ENCODE results near the gene BTBD19.
"Not testable (repeated sequence)": the region's sequence is repeated elsewhere in the genome, so short reads cannot be mapped to it uniquely, and the experiment has no call there.

The BTBD19 gene

DNA sequence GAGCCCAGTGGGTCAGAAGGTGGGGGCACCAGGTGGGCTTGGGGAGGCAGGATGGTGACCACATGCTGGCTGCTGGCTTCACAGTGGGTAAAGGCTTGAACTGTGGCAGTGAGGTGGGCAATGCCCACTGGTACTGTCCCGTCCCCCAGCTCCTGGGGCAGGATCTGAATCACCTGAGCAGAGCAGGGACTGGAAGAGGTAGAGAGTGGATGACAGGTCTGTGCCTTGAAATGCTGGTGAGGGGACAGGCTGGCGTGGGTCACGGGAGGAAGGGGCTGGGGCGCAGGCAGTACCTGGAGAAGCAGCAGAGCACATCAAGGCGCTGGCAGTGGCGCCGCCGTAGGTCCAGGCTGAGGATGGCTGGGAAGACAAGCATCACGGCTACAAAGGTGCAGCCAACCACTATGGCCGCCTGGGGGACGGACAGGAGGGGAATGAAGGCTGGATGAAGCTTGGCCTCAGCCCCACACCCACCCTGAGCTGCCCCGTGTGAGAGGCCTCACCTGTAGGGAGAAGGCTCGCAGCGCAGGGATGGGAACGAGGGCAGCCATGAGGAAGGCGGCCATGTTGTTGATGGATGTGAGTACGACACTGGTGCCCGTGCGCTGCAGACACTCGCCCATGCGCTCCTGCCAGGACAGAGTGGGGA is 19.8 kb downstream of the BTBD19 start:
- no peak for DNase-seq (ENCODE audit: low read depth)

DNA sequence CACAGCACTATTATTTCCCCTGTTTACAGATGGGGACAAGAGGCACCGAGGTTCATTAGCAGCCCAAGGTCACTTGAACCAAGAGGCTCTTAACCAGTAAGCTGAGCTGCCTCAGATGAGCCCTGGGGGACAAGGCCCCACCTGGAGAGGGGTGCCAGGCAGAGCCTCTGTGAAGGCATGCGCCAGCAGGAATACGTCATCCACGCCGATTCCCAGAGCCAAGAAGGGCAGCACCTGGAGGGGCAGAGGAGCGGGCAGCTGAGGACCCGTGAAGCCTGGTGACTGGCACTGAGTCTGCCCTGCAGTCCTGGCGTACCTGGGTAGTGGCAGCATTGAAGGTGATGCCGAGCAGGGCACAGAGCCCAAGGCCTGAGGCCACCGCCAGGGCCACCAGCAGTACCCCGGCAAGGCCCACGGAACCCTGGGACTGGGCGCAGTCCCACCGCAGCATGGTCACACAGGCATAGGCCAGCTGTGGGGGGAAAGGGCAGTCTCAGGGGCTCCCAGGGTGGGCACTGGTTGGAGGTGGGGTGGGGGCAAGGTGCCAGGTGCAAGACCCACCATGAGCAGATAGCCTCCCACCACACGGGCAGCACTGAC is 20.6 kb downstream of the BTBD19 start:
- no peak for DNase-seq (ENCODE audit: low read depth)

DNA sequence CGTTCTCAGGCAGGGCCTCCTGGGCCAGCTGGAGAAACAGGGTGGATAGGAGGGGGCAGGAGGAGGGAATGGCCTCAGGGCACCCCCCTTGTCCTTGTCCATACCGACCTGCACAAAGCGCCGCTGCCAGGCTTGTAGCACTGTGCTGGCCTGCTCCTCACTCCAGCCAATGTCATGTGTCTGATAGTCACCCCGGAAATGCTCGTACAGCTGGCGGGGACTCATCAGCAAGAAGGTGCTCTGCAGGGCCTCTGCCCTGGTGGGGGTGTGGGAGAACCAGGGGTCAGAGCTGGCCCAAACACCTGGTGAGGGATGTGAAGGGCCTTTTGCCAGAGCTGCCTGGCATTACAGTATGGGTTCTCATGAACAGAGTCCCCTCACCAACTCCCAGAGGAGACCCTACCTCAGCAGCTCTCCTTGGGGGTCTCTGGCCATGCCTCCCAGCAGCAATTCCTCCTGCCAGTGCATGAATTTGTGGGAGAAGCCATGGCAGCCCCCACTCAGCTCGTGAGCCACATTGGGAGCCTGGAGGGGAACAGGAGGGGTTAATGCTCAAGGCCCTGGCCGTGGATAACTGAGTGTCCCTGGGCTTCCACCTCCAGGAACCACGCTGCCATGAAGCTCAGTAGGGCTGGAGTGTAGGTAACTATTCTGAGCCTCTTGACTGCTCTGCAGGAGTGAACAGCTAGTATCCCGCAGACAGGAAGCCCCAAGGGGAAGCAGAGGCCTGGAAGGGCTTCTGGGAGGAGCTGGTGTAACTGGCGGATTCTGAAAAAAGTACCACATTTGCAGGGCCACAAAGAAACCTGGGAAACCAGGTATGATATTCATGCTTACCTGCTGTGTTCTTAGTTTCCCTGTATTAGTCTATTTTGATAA is 21.4 kb downstream of the BTBD19 start:
- no peak for DNase-seq (ENCODE audit: low read depth)

DNA sequence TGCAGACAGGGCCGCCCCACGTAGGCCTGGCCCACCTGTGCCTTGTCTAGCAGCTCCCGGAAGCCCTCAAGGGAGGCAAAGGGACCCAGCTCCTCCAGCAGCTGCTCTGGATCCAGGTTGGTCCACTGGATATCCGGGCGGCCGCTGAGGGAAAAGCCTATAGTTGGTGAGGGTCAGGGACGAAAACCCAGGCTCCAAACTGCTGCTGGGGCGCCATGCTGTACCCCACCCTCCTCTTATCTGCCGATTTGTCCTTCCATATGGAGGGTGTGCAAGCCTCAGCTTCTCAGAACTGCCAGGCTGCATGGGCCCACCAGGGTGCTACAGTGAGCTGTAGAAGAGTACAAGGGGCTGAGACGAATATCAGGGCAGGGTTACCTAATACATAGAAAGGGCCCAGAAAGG is 22.6 kb downstream of the BTBD19 start:
- no peak for DNase-seq (ENCODE audit: low read depth)

DNA sequence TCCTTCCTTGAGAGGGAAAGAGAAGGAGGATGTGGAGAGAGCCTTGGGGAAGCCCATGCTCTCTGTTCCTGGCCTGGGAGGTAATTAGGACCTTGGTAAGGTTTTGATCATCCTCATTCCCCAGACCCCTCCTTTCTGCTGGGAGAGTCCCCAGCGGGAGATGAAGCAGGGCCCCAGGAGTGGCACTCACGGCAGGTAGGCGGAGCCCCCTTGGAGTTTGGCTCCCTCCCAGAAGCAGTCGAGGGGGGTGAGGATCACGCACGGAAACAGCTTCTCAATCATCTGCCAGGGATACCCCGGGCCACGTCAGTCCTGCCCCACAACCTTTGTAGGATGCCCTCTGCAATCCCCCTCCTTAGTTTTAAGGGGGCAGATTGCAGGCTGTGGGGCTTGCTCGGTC is 23.2 kb downstream of the BTBD19 start:
- no peak for DNase-seq (ENCODE audit: low read depth)

DNA sequence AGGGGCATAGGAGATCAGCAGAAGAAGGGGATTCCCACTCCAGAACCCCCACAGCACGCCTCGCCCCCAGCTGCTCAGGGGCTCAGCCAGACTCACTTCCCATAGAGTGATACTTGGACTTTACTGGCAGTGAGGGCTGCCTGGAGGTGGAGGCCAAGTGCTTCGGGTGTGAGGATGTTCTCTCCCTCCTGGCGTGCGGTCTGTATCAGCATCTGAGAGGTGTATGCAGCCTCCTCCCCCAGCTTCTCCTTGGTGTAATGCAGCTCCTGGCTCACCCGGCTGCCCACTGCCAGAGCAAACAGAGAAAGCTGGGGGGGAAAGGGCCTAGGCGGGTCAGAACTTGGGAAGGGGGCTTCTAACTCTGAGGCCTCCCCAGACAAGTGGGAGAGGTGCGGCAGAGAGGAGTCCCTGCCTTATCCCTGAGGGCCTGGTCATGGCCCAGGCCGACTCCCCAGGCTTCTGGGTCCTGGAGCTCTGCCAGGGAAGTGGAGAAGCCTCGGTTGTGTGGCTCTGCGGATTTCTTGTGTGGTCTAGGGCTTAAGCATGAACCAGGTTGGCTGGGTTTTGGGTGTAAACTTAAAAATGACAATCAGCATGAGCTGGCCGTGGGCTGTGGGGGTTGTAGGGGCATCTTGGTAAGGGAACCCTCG is 23.9 kb downstream of the BTBD19 start:
- DNase-seq (ENCODE audit: low read depth), result no peak

DNA sequence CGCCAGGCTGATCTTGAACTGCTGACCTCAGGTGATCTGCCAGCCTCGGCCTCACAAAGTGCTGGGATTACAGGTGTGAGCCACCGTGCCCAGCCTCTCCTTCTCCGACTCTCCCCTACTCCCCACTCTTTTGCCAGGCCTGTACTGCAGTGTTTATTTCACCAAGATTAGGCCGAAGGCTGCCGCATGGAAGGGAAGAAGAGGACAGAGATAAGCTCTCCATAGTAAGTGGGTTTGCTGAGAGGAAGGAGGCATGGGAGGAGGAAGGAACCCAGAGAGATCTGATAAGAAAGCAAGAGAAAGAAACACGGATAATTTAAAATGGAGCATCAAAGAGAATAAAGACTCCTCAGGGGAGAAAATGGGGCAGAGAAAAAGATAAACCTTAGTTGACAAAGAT is 26.0 kb downstream of the BTBD19 start:
- no peak for DNase-seq (ENCODE audit: low read depth)

DNA sequence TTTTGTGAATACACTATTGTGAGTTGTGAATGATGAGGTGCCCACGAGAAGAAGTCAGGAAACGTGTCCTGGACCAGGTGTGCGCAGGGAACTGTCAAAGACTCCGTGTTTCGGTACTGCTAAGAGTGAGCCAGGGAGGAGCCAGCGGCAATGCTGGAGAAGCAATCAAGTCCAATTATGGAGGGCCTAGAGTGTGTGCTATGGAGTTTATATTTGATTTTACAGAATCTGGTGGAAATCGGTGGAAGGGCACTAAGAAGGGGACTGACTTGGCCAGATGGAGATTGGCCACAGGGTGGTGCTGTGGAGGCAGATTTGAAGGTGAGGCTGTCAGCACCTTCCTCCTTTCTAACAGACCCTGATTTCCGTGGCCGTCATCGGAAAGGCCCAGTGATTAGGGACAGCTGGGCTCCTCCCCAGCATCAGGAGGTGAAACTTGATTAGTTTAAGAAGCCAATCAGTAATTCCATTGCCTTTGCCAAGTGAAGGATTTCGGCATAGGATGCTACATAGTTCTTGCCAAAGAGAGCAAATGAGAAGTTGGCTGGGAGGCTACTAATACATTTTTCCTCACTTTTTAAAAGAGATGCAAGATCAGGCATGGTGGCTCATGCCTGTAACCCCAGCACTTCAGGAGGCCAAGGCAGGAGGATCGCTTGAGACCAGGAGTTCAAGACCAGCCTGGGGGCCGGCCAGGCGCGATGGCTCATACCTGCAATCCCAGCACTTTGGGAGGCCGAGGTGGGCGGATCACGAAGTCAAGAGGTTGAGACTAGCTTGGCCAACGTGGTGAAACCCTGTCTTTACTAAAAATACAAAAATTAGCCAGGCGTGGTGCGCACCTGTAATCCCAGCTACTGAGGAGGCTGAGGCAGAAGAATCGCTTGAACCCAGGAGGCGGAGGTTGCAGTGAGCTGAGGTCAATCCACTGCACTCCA is 27.7 kb downstream of the BTBD19 start:
- DNase-seq (ENCODE audit: low read depth), result peak; percentile 80

DNA sequence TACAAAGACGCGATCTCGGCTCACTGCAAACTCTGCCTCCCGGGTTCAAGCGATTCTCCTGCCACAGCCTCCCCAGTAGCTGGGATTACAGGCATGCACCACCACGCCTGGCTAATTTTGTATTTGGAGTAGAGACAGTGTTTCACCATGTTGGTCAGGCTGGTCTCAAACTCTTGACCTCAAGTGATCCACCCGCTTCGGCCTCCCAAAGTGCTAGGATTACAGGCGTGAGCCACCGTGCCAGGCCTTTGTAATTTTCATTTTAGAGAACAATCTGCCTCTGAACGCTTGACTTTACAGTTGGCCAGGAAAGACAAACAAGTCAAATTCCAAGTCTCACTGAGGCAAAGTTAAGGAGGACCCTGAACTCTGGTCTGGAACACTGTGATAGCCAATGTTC is 30.0 kb downstream of the BTBD19 start:
- DNase-seq (ENCODE audit: low read depth), result not testable (repeated sequence)

DNA sequence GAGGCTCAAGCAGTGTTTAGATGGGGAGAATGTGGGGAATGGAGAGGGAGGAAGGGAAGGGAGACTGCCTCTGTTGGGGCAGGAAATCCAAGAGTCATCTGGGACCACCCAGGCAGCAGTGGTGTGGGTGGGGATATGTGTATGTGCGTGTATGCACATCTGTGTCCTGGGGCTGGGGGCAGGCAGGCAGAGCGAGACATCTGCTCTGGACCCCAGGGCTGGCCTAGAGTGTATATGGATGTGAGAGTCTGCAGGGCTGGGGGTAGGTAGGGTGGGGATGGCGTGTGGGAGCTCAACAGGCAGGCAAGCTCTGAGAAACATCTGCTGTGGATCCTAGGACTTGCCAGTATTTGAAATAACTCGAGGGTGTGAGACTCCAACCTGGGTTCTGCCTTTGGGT is 31.3 kb downstream of the BTBD19 start:
- no peak for DNase-seq (ENCODE audit: low read depth)

DNA sequence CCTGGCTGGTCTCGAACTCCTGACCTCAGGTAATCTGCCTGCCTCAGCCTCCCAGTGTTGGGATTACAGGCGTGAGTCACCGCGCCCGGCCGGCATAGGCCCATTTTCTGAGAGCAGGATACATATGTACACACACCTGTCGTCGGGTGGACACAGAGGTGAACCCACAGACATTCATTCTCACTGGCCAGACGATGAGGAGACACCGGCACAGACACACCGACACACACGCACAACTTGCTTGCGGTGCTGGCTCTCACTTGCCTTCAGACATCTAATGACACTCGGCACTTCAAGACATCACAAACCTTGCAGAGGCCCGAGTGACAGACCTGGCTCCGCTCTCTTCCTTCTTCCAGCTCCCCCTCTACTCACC is 34.2 kb downstream of the BTBD19 start:
- DNase-seq (ENCODE audit: low read depth), result no peak

DNA sequence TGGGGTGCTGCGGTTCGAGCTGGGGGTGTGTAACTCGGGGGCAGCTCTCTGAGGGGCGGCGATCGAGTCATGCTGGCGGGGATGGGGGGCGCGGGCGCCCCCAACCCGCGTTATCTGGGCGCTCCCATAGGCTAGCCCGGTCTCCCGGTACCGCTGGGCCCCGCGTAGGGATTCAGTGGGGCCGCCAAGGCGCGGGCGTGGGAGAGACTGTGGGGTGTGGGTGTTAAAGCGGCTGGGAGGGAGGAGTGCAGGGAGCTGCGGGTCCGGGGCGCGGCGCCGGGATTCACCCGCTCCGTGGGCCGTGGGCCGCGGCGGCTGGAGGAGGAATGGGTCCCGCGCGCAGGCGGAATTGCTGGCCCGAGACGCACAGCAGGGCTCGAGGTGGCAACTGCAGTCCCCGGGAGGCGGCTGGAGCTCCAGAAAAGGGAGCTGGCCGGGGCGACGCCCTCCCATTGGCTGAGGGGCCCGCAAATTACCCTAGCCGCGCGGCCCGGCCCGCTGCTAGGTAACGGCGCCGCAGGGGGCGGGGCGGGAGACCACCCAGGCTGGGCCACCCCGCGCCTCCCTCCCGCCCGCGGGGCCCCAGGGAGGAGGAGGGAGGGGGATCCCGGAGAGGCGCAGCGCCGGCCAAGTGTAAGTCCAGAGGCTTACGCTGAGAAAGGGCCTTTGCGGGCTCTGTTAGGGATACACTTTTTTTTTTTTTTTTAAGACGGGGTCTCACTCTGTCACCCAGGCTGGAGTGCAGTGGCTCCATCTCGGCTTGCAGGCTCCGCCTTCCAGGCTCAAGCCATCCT is 34.7 kb downstream of the BTBD19 start, which contains the start of gene PTCH2:
Gene PTCH2, minus strand, starts transcription at position 392 of the 794 bp plus-strand sequence. Its CDS starts 321 bp downstream, at position 71.
- DNase-seq (ENCODE audit: low read depth), result peak; percentile 78

DNA sequence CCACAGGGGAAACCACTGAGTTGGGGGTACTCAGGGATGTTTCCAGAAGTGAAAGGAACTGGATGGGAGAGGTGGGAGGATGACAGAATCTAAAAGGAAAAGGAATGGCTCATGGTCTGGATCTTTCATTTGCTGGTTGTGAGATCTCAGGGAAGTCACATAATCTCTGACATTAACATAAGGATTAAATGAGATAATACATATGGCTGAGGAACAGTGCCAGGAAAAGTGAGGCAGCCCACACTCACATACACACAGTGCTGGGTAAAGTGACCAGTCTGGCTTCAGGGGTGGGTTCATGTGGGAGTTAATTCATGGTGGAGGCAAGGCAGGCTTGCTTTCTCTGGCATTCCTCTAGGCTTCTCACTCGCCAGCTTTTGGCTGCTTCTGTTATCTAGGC is 38.7 kb downstream of the BTBD19 start:
- DNase-seq (ENCODE audit: low read depth), result no peak

DNA sequence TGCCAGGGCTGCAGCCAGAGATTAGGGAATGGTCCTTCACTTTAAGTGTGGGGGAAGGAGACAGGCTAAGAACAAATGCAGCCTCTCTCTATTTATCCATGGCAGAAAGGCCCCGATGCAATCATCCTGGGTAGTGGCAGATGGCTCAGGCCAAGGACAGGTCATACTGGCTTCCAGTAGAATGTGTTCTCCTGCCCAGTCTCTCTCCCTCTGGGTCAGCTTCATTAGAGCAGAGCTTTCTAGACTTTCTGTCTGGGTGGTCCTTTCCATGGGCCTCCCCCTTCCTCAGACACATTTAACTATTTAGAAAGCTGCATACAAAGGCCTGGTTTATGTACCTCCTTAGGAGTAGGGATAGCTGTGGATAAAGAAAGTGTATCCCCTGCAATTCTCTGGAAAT is 39.5 kb downstream of the BTBD19 start:
- DNase-seq (ENCODE audit: low read depth), result no peak

DNA sequence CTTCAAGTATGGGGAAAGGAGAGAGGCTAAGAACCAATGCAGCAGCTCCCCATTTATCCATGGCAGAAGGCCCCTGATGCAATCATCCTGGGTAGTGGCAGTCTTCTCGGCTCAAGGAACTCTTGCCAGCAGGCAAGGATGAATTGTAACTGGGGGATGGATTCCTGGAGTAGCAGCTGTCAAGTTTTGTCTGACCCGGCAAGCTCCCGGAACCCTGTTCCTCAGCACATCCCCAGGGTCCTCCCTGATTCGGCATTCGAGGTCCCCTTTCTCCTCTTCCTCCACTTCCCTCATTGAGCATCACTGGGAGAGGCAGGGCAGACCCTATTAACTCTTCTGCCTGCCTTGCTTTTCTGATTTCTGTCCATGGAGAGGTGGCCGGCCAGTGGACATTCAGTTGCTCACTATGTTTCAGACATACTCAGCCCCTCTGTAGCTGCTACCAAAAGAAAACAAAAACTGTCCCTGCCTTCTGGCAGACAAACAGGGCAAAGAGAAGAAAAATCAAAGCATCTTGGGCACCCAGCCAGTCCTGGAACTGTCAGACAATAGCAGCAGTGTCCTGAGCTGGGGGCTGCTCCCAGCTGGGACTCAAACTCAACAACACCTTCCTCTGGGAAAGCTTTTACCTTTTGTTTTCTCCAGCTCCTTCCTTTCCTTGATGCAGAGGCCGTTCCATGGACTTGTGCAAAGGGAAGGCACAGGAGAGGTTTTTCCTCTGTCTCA is 40.3 kb downstream of the BTBD19 start:
- DNase-seq (ENCODE audit: low read depth), result no peak

DNA sequence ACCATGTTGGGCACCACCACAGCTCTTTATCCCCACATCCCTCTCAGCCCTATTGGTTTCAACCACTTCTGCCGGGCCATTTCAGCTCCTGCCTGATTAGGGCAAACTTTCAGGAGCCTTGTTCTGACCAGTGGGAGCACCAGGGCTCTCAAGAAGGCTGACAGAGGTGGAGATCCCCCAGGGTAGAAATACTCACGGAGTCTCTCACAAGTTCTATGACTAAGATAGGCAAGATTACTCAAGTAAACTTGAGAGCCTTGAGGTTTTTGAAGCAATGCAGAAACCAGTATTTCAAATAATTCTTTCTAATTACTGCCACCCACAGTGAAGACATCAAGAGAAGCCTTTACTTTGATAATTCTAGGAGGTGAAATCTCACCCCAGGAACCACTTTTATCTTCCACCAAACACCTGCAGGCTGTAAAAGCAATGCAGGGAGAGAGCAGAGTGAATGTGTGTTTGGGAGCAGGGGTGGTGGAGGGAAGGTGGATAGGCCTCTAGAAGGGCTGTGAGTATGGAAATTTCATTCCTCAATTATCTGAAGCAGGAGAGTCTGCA is 41.3 kb downstream of the BTBD19 start:
- peak; percentile 24 for DNase-seq (ENCODE audit: low read depth)

DNA sequence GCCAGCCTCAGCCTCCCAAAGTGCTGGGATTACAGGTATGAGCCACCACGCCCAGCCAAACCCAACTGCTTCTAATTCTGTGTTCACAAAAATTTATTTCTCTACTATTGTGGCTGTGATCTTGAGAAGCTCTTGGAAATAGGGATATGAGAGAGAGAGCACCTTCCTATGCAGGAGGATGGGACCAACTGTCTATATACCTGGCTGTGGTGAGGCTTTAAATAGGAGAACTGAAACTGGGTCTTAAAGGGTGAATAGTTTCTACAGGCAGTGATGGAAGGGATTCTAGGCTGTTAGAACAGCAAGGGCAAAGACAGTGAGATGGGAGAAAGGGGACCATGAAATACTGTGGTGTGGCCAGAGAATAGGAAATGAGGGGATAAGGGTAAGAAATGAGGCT is 43.0 kb downstream of the BTBD19 start:
- no peak for DNase-seq (ENCODE audit: low read depth)

DNA sequence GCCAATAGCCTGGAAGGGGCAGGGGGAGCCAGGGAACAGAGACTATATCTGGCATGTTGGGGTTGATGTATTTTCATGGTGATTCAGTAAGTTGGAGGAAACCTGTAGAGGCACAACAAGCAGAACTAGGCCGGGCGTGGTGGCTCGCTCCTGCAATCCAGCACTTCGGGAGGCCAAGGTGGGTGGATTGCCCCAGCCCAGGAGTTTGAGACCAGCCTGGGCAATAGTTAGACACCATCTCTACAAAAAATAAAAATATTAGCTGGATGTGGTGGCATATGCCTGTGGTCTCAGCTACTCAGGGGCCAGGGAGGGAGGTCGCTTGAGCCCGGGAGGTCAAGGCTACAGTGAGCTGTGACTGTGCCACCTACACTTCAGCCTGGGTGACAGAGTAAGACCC is 44.9 kb downstream of the BTBD19 start:
- no peak for DNase-seq (ENCODE audit: low read depth)

DNA sequence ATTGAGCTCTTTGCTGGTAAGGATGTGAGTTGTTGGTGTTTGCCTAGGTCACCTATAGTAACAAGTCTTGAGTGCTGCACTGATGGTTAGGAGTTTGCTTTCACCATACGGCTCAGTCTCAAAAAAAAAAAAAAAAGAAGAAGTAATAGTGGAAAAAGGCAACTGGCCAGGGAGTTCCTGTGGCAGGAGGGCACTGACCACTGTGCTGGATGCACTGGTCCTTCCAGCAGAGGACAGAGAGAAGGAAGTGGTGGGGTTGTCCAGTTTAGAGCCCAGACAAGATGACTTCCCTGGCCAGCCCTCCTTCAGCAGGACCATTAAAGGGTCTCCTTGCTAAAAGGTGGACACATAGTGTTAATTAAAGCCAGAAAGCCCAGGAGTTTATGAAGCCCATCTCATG is 46.6 kb downstream of the BTBD19 start:
- DNase-seq (ENCODE audit: low read depth), result no peak

DNA sequence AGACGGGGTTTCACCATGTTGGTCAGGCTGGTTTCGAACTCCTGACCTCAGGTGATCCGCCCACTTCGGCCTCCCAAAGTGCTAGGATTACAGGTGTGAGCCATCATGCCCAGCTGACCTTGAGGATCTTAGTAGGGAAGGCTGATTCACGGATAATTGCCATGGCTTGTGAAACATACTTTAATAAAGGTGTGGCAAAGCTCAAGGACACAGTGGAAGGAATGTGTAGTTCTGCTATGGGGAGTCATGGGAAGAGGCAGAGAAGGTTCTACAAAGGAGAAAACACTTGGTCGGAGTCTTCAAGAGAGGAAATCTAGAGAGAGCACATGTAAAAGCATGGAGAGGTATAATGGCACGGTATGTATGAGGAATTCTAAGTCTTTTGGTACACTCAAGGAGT is 47.4 kb downstream of the BTBD19 start:
- DNase-seq (ENCODE audit: low read depth), result no peak

All from EH (cell line).